ENCODE measurements around the gene NOXO1.

DNA sequence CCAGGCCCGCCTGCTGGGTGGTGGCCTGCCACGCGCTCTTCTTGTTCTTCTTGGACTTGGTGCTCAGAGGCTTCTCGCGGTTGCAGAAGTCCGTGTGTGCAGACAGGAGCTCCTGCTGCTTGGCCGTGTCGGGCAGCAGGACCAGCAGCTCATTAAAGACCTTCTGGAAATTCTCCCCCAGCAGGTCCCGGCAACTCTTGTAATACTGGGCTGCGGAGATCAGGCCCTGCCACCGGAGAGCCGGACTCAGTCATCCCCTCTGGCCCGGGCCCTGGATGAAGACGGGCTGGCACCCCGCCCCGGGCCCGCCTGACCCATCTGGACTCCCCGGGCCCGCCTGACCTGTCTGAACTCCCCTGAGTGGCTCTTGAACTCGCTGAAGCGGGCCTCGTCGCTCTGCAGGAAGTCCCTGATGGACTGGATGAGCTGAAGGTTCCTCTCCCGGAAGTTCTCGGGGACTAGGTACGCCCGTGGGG is 17.1 kb upstream of the NOXO1 start:
- no peak for TF ChIP-seq POLR2AphosphoS5 (IDR thresholded peaks at IDR 0.05; ENCODE audit: low read depth, low read length)
- no peak for TF ChIP-seq TAF1 (IDR thresholded peaks at IDR 0.05; ENCODE audit: low read depth, low read length)
- no peak for TF ChIP-seq POLR2A (IDR thresholded peaks at IDR 0.05; ENCODE audit: low read depth, low read length)
- no peak for TF ChIP-seq PAX5 (IDR thresholded peaks at IDR 0.05; ENCODE audit: insufficient read depth, low read length, severe bottlenecking)
- no peak for TF ChIP-seq POU2F2 (IDR thresholded peaks at IDR 0.05; ENCODE audit: low read depth, low read length)
- no peak for TF ChIP-seq SPI1 (IDR thresholded peaks at IDR 0.05; ENCODE audit: low read depth, low read length)
